ENCODE data around the gene AICDA. TPM values are rescaled to one million over a fixed set of nuclear protein-coding genes. Genes with fewer than 3 reads are reported as not detected.
"Not testable (repeated sequence)": the region's sequence is repeated elsewhere in the genome, so short reads cannot be mapped to it uniquely, and the experiment has no call there.

AICDA gene
- total and polyA plus RNA-seq, 7 donors, result 0.04 TPM; not detected in 6

DNA sequence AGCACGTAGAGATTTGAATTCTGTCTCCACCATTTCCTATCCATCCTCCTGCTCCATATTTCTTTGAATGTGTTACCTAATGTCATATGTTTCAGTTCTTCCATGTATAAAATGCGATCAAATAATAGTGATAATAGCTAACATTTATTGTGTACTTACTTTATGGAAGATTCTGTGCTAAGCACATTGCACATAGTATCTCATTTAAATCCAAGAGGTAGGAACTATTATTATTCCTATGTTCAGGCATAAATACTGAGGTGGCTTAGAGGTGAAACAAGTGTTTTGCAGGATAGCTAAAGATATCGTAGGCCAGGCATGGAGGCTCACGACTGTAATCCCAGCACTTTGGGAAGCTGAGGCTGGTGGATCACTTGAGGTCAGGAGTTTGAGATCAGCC lies 17.5 kb upstream of the AICDA start:
- no peak overlapping the region for H3K27ac ChIP-seq
- no peak for DNase-seq
- H3K27me3 ChIP-seq (ENCODE audit: insufficient read depth in 3 of 3, low read length in 2 of 3), result no peaks in the 10 kb centered on the region
- no peaks in the 10 kb centered on the region for H3K4me1 ChIP-seq
- no peak overlapping the region for H3K4me3 ChIP-seq
- TF ChIP-seq, protein P1, sequence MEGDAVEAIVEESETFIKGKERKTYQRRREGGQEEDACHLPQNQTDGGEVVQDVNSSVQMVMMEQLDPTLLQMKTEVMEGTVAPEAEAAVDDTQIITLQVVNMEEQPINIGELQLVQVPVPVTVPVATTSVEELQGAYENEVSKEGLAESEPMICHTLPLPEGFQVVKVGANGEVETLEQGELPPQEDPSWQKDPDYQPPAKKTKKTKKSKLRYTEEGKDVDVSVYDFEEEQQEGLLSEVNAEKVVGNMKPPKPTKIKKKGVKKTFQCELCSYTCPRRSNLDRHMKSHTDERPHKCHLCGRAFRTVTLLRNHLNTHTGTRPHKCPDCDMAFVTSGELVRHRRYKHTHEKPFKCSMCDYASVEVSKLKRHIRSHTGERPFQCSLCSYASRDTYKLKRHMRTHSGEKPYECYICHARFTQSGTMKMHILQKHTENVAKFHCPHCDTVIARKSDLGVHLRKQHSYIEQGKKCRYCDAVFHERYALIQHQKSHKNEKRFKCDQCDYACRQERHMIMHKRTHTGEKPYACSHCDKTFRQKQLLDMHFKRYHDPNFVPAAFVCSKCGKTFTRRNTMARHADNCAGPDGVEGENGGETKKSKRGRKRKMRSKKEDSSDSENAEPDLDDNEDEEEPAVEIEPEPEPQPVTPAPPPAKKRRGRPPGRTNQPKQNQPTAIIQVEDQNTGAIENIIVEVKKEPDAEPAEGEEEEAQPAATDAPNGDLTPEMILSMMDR (IDR thresholded peaks at IDR 0.05), result no peak
- no peaks in the 10 kb centered on the region for H3K9me3 ChIP-seq
- intact Hi-C loops (cut with DNase I), result no loop called here
- no peaks in the 10 kb centered on the region for H3K36me3 ChIP-seq (ENCODE audit: insufficient read depth in 1 of 2, low read depth in 1 of 2)
- ATAC-seq, result no peak
- WGBS, 3 donors, result 91 to 95% (median 92%) methylated on average over 4 of the region's 4 CpGs

DNA sequence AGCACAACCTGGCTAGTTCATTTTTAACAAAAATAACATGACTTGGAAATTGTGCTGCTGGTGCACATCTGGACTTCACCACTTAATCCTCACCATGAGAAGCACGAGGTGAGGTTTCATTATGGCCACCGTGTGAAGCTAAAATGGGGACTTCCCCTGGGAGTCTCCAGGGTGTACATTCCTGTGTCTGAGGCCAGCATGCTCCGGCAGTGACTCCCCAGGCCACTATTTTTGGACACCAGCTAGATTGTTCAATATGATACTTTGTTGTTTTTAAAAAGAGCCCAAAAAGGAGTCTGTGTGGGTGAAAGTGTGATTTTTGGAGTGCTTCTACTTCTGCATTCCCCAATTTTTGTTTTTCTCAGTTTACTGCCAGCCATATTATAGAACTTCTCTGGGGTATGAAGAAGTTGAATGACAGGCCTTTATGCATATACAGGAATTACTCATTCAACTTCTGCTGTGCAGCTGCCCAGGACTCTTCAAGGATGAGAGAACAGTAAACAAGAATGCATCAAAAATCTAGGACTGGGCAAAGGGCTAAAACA lies 16.9 kb upstream of the AICDA start:
- Histone ChIP-seq H3K4me3 (no peak overlapping the region), H3K27ac (no peak overlapping the region), H3K4me1 (no peaks in the 10 kb centered on the region), H3K27me3 (ENCODE audit: insufficient read depth in 3 of 3, low read length in 2 of 3) (no peaks in the 10 kb centered on the region), H3K36me3 (ENCODE audit: insufficient read depth in 1 of 2, low read depth in 1 of 2) (no peaks in the 10 kb centered on the region), H3K9me3 (no peaks in the 10 kb centered on the region)
- ATAC-seq (no peak), DNase-seq (no peak)
- TF ChIP-seq, protein P1 (IDR thresholded peaks at IDR 0.05), result no peak
- WGBS, 3 donors, result 1 to 4% (median 1%) methylated on average over 3 of the region's 3 CpGs
- intact Hi-C loops (cut with DNase I), result no loop called here

DNA sequence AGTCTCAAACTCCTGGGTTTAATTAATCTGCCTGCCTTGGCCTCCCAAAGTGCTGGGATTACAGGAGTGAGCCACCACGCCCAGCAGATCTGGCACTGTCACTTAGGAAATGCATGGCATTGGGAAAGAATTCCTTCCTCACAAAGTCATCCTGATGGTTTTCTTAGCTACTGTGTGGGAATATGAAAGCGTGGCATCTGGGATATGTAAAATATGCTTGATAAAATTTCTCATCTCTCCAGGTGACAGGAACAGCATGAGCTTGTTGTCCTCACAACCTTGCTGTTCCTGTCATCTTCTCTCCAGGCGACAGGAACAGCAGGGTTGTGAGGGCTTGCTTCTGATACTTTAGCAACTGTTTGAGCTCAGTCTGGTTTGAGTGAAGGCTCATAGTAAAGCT lies 16.1 kb upstream of the AICDA start:
- no peak overlapping the region for H3K27ac ChIP-seq
- H3K9me3 ChIP-seq, result no peaks in the 10 kb centered on the region
- H3K4me3 ChIP-seq, result no peak overlapping the region
- H3K4me1 ChIP-seq, result no peaks in the 10 kb centered on the region
- WGBS, 3 donors, result 54 to 67% (median 60%) methylated on average over 3 of the region's 3 CpGs
- TF ChIP-seq, protein P1 (IDR thresholded peaks at IDR 0.05), result no peak
- intact Hi-C loops (cut with DNase I), result no loop called here
- ATAC-seq (no peak), DNase-seq (no peak)
- no peaks in the 10 kb centered on the region for H3K36me3 ChIP-seq (ENCODE audit: insufficient read depth in 1 of 2, low read depth in 1 of 2)
- no peaks in the 10 kb centered on the region for H3K27me3 ChIP-seq (ENCODE audit: insufficient read depth in 3 of 3, low read length in 2 of 3)

DNA sequence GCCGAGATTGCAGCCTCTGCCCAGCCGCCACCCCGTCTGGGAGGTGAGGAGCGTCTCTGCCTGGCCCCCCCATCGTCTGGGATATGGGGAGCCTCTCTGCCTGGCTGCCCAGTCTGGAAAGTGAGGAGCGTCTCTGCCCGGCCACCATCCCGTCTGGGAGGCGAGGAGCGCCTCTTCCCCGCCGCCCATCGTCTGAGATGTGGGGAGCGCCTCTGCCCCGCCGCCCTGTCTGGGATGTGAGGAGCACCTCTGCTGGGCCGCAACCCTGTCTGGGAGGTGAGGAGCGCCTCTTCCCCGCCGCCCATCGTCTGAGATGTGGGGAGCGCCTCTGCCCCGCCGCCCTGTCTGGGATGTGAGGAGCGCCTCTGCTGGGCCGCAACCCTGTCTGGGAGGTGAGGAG lies 12.1 kb upstream of the AICDA start:
- H3K4me1 ChIP-seq; DNase-seq; H3K36me3 ChIP-seq (ENCODE audit: insufficient read depth in 1 of 2, low read depth in 1 of 2); intact Hi-C loops (cut with DNase I); ATAC-seq; H3K27ac ChIP-seq; H3K4me3 ChIP-seq; H3K27me3 ChIP-seq (ENCODE audit: insufficient read depth in 3 of 3, low read length in 2 of 3): not testable (repeated sequence)
- 98 to 99% (median 99%) methylated on average over 11 to 24 of the region's 26 CpGs for WGBS, 3 donors
- H3K9me3 ChIP-seq, result peaks cover 10% of the 10 kb centered on the region

DNA sequence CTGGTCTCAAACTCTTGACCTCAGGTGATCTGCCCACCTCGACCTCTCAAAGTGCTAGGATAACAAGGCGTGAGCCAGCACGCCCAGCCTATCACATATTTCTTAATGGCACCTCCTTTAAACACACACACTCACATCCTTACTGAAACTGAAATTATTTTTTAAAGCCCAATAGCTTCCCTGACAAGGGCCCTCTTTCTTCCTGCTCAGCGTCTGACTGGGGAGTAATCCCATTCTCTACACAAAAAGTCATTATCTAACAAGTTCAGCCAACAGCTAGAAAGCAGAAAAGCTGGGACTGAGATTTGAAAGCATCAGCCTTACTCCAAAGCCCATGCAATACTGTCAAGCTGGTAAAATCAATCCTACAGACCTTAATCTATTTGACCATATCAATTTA lies 10.0 kb upstream of the AICDA start:
- TF ChIP-seq, protein P1 (IDR thresholded peaks at IDR 0.05), result no peak
- 77 to 80% (median 78%) methylated on average over 4 of the region's 4 CpGs for WGBS, 3 donors

More for the DNA sequence above, 10.0 kb upstream of the AICDA start:
- Histone ChIP-seq H3K27ac (no peak overlapping the region), H3K4me3 (no peak overlapping the region), H3K27me3 (ENCODE audit: insufficient read depth in 3 of 3, low read length in 2 of 3) (no peaks in the 10 kb centered on the region), H3K4me1 (no peaks in the 10 kb centered on the region), H3K36me3 (ENCODE audit: insufficient read depth in 1 of 2, low read depth in 1 of 2) (no peaks in the 10 kb centered on the region), H3K9me3 (peaks cover 10% of the 10 kb centered on the region)
- intact Hi-C loops (cut with DNase I), result no loop called here
- DNase-seq, result no peak
- no peak for ATAC-seq

Data from psoas muscle (tissue), 8 donors.